ENCODE measurements around the gene G2E3. TPM values are rescaled to one million over a fixed set of nuclear protein-coding genes. Genes with fewer than 3 reads are reported as not detected.

G2E3 gene
- total and polyA plus RNA-seq, 2 of the 13 experiments (the other 11 are each of a cell fraction or from before 2014, with no cell fraction given) = 22.8 to 63.0 TPM

- TF ChIP-seq NR2C2 (CRISPR knock-in tag; IDR thresholded peaks at IDR 0.05; ENCODE audit: borderline replicate concordance) (peak; percentile 100), ZNF687 (CRISPR knock-in tag; IDR thresholded peaks at IDR 0.05) (peak; percentile 99), ADNP (CRISPR knock-in tag; IDR thresholded peaks at IDR 0.05) (peak; percentile 82), CBX5 (CRISPR knock-in tag; IDR thresholded peaks at IDR 0.05; ENCODE audit: borderline replicate concordance) (peak; percentile 100), USF2 (IDR thresholded peaks at IDR 0.05; ENCODE audit: low read depth, low read length) (no peak), USF2 (CRISPR knock-in tag; IDR thresholded peaks at IDR 0.05; ENCODE audit: borderline replicate concordance) (peak; percentile 50; the same call in 1 of the 2 replicates), ZNF383 (CRISPR knock-in tag; IDR thresholded peaks at IDR 0.05; ENCODE audit: borderline replicate concordance) (no peak; the same call in 1 of the 2 replicates), CBX2 (IDR thresholded peaks at IDR 0.05; ENCODE audit: low read depth, low read length) (no peak), CBX2 (CRISPR knock-in tag; IDR thresholded peaks at IDR 0.05; ENCODE audit: low read depth) (0 out of 2 replicates have a peak, but pooled peaks have one; percentile 28), SMAD3 (CRISPR knock-in tag; IDR thresholded peaks at IDR 0.05) (peak; percentile 99), MIXL1 (CRISPR knock-in tag; IDR thresholded peaks at IDR 0.05) (peak; percentile 95; the same call in 1 of the 2 replicates), SALL1 (CRISPR knock-in tag; IDR thresholded peaks at IDR 0.05) (peak; percentile 100), CBFB (CRISPR knock-in tag; IDR thresholded peaks at IDR 0.05) (peak; percentile 98), KIAA2018 (CRISPR knock-in tag; IDR thresholded peaks at IDR 0.05; ENCODE audit: borderline replicate concordance) (peak; percentile 95; the same call in 1 of the 2 replicates)
Observed at GRCh38 chr14:30621940-30622830, 63.2 kb downstream of the G2E3 start, which contains the start of gene SCFD1 (continued).
